Bone marrow (tissue), 2 donors: ENCODE data around the gene NCL.

Source experiments
- DNase-seq, 2 donors: peaks; one replicate each; lab custom pipeline; 2025; lab: John Stamatoyannopoulos, UW

NCL gene, protein sequence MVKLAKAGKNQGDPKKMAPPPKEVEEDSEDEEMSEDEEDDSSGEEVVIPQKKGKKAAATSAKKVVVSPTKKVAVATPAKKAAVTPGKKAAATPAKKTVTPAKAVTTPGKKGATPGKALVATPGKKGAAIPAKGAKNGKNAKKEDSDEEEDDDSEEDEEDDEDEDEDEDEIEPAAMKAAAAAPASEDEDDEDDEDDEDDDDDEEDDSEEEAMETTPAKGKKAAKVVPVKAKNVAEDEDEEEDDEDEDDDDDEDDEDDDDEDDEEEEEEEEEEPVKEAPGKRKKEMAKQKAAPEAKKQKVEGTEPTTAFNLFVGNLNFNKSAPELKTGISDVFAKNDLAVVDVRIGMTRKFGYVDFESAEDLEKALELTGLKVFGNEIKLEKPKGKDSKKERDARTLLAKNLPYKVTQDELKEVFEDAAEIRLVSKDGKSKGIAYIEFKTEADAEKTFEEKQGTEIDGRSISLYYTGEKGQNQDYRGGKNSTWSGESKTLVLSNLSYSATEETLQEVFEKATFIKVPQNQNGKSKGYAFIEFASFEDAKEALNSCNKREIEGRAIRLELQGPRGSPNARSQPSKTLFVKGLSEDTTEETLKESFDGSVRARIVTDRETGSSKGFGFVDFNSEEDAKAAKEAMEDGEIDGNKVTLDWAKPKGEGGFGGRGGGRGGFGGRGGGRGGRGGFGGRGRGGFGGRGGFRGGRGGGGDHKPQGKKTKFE

DNA sequence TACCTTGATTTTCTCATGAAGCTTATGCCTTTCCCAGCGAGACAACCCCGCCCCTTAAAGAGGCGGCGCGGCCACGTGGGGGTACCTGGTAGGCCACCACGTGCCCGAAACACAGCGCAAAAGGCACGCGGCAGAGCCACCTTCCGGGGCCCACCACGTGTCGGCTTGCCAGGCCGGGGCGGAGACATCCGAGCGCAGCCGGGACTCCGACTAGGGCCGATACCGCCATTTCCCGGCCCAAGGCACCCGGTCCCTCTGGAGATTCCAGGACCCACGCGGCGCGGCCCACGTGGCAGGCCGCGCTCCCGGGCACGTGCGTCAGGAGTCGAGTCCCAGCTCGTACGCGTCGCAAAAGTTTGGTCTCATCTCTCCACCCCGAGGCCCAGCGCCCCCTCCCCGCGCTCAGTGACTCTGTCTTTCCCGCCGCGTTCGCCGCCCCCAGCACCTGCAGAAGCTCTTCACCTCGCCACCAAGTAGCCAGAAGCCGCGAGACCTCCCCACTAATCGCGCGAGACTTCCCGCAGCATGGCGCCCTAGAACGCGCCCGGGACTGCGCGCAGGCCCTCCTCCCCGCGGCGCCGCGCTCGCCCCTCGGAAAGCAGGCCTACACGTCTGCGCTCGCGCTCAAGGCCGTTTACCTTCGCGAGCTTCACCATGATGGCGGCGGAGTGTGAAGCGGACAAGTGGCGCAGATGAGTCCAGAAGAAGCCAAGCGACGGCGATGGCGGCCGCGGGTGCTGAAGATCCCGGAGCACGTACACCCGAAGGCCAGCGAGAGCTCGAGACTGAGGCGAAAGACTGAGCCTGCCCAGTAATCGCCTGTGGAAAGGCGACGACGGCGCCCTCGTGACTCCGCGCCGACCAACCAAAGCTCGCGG, at the start of gene NCL:
Gene NCL, minus strand, starts transcription at position 787 of the 878 bp plus-strand sequence. Its CDS starts 131 bp downstream, at position 656.
- peak; percentile 92 to 96 for DNase-seq

DNA sequence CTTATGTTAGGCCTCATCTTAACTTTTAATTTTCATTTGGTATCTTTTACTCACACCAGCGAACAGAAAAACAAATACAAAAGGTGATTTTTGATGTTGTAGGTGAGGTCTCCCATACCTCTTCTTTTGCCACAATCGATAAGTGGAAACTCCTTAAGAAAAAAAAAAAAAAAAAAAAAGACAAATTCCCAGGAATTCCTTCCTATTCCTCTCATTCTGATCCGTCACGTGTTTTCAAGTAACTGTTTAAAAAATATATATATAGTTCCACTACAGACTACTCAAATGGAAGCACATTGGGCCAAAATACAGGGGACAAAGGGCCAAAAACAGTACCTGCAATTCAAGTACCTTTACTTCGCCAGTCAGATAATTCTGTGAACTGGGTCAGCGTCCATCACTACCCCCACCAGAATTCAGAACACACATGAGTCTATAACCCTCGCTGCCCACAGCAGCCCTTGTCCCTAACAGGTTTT, 49.5 kb upstream of the NCL start:
- DNase-seq: no peak

DNA sequence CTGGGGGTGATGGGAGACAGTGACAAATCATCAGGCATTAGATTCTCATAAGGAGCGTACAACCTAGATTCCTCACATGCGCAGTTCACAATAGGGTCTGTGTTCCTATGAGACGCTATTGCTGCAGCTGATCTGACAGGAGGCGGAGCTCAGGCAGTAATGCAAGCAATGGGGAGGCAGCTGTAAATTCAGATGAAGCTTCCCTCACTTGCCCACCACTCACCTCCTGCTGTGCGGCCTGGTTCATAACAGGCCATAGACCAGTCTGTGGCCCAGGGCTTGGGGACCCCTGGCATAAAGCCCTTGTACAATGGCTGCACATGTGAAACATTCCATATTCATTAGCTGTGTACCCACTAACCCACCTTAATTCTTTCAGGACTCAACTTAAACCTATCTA, 47.9 kb upstream of the NCL start:
- DNase-seq: no peak

DNA sequence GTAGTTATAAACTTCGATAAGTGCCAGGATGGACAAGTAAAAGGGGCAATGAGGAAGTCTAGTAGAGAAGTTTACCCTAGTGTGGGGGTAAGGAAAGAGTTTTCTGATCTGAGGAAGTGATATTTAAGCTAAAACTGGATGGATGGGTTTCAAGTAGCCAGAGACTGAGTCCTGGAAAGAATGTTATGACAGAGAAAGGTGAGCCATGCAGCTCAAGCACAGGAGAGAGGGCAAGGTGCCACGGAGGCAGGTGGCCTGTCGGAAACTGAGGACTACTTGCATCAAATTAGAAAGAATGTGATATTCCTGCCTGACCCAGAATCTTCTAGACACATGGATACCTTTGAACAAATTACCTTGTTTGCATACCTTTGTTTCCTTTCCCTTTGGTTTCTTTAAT, 39.5 kb upstream of the NCL start:
- no peak for DNase-seq

DNA sequence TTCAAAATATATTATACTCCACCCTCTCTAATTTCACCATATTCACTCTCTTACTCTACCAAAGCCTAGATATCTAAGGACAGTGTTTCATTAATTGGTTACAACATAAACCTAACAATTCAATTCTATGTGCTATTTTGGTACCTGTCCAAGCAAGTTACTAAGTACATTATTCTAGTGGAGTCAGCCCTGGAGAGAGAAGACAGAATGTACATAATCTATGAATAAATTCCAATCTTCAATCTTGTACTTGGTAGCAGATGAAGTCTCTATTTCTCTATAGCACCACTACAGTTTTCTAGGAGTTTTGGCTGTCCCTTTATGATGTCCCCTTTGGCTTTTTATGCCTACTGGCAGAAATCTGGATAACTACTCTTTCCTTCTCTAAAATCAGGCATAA, 38.3 kb upstream of the NCL start:
- no peak for DNase-seq

DNA sequence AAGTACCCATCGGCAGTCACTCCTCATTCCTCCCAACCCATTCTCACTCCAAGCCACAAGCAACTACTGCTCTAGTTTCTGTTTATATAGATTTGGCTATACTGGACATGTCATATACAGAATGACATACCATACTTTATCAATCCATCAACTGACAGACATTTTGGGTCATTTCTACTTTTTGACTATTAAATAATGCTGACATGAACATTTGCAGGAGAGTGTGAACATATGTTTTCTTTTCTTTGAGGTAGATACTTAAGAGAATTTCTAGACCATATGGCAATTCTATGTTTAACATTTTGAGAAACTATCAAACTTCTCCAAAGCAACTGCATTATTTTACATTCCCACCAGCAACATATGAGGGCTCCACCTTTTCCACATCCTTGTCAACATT, 33.4 kb upstream of the NCL start:
- DNase-seq: no peak

DNA sequence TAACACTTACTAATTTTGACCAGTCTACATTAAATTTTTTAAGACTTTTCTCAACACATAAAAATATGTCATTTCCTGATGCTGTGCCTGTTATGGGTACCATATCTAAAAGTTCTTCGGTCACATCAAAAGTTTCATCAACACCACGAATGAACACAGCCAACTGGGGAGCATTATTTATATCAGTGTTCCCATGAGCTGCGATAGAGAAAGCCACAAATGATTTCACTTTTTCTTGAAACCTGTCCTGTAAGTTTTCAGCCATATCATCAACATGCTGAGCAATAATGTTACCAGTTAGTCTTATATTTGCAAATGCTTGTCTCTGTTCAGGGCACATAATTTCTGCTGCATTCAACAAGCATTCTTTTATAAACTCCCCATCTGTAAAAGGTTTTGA, 30.4 kb upstream of the NCL start:
- DNase-seq: no peak

DNA sequence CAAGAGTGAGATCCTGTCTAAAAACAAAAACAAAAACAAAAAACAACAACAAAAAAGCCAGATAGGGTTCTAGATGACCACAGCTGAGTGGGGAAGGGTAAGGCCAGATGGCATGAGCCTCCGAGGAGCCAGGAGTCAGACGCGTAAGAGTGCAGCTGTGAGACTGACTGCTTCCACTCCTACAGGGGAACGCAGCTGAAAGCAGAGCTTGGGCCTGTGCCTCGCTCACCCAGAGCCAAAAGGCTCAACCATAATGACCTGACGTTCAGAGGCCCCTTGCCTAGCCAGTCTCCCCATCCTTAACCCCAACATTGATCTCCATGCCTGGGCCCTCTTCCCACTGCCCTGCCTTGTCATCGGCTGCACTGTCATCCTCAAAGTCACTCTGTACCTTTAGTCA, 26.5 kb upstream of the NCL start:
- no peak for DNase-seq

DNA sequence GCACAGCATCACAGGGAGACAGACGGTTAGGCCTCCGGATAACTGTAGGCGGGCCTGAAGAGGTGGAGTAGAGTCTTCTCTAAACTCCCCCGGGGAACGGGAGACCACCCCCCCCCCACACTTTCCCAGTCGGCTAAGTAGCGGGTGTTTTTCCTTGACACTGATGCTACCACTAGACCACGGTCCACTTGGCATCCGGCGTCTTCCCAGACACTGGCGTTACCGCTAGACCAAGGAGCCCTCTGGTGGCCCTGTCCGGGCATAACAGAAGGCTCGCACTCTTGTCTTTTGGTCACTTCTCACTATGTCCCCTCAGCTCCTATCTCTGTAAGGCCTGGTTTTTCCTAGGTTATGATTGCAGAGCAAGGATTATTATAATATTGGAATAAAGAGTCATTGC, 25.7 kb upstream of the NCL start:
- DNase-seq: no peak

DNA sequence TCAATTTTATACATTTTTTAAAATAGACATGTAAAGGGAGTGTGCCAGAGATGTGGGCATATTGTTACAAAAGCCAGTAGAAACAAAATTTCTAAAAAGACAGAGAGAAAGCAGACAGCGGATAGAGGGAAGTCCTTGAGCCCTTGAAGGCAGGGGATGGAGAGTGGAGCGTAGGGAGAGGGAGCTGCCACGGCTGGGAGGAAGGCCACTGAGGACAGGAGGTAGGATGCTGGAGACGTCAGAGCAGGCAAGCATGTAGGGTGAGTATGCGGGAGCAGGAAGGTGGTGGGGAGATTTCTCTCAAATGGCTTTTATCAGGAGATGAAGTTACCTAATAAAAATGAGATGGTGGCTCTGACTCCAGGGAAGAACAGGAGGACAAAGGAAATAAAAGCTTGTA, 24.0 kb upstream of the NCL start:
- DNase-seq: no peak

DNA sequence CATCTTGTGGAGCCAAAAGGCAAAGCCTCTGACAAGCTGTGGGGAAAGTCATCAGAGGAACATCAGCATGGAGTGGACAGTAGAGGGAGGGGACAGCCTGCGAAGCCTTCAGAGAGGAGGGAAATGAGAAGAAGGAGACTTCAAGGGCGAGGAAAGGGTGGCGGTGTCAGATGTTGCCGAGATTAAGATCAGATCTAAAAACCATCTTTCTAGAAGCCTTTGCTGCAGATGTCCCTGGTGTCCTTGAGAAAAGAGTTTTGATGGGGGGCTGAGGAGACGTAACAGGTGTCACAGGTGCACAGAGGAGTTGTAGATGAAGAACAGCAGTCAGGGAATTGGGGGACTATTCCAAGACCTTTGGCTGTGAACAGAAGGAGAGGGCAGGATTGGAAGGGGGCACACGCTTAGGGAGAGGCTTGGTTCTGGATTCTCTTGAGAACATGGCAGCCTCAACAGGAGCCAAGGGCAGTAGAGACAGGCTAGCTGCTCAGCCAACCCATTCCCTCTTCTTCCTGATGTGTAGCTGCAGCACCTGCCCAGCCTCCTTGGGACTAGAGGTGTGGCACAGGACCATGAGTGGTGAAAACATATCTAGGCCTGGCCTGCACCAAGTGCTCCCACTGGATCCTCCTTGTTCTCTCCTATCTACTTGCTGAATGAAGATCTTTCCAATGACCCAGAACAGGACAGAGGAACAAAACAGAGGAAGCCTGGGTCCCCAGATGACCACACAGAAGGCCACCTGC, 22.7 kb upstream of the NCL start:
- DNase-seq: no peak

DNA sequence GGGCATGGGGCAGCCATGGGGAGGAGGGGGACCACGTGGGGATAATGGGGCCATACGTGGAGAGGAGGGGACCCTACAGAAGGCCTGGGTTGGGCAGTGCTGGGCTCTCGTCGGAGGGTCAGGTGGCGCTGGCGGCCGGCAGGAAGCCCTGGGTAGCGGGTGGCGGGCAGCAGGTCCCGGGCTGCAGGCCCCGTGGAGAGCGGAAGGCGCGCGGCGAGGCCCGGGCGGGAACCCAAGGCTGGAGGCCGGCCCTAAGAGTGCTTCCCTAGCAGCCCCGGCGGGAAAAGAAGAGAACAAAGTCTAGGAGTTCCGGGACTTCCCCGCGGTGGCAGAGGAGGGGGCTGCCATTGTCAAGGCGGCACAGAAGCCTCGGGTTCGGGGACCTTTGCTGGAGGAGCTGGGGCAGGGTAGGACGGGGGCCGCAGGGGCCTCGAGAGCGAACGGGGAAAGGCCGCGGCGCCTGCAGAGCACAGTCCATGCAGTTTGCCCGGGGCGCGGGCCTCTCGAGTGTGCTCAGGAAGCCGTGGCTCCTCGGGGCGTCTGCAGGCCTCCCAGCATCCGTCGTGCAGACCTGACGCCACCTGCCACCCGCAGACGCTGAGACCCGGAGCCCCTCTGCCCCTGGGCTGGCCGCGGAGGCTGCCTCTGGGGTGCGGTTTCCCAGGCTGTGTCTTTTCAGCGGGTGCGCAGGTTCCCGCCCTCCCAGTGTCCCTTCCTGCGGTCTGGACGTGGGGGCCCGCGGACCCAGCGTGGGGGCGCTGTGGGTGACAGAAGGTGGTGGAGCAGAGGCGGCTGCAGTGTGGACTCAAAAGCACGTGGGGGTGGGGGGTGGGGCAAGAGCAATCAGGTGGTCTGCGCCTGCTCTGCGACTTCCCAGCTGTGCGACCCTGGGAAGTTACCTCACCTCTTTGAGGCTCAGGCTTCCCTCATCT, 19.4 kb upstream of the NCL start:
- peak; percentile 10 to 26 for DNase-seq

DNA sequence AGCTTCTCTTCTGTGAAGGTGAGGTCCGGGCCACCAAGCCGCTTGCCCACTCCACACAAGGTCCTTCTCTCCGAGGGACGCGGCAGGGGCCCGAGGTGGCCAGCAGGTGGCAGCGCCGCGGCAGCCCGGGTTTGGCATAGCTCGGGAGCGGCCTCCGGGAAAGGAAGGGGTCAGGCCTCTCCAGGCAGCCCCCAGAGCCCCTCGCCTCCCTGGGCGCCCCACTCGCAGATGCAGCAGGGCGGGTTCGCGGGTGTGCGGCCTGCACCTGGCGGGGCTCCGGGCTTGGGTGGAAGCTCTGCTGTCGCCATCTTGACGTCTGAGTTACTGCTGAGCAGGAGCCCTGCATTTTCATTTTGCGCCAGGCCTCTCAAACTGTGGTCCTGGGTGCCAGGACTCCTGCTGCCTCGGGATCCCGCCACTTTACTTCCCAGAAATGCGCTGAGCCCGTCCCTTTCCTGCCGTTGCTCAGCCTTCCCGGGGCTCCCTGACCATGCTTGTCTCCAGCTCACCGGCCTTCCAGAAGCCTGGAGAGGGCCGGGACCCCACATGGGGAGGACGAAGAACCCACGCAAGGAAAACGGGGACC, 18.6 kb upstream of the NCL start:
- DNase-seq: peak; percentile 15 to 50

DNA sequence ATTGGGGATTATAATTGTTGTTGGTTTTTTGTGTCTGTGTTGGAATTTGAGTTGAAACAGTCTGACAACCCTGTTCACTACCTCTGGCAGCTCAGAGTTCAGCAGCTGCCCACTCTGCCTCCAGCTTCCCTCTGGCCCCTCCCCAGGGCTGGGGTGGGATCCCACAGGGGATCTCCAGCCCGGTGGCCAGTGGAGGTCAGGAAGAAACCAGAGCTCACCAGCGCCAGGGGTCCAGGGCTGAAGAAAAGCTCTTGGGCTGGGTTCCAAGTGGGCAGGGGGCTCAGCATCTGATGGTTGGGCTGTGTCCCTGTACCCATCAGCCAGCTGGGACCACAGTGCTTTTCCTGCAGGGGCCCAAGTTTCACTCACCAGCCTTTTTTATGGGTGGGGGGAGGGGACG, 16.5 kb upstream of the NCL start:
- no peak for DNase-seq

DNA sequence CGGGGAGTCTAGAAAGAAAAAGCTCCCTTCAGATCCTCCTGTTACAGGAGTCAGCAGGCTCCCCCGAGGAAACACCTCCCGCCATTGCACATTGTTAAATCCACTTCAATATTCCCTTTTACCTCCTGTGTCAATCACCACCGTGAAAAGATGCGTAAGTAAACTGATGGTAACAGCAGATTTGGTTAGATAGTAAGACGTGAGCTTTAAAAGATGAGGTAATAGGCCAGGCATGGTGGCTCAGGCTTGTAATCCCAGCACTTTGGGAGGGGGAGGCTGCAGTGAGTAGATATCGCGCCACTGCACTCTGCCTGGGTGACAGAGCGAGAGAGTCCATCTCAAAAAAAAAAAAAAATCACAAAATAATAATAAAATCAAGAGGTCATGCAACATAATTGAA, 15.2 kb upstream of the NCL start:
- DNase-seq: no peak

DNA sequence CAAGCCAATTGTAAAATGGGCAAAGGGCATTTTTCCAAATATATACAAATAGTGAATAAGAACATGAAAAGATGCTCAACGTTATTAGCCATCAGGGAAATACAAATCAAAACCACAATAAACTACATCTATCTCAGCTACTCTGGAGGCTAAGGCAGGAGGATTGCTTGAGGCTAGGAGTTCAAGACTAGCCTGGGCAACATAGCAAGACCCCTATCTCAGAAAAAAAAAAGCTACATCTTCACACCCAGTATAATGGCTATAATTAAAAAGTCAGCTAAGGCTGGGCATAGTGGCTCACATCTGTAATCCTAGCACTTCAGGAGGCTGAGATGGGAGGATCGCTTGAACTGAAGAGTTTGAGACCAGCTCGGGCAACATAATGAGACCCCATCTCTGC, 12.6 kb upstream of the NCL start:
- DNase-seq: no peak

DNA sequence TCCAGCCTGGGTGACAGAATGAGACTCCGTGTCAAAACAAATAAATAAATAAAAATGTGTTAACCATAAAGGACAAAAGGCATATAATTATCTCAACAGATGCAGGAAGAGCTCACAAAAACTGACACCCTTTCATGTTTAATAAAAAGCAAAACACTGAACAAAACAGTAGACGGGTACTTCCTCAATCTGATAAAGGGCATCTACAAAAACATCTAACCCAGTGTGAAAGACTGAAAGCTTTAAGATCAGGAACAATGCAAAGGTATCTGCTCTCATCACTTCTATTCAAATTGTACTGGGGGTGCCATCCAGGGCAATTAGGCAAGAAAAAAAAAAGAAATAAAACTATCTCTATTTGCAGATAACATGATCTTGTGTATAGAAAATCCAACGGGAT, 11.7 kb upstream of the NCL start:
- DNase-seq: peak in 1 of 2 donors; percentile 46

DNA sequence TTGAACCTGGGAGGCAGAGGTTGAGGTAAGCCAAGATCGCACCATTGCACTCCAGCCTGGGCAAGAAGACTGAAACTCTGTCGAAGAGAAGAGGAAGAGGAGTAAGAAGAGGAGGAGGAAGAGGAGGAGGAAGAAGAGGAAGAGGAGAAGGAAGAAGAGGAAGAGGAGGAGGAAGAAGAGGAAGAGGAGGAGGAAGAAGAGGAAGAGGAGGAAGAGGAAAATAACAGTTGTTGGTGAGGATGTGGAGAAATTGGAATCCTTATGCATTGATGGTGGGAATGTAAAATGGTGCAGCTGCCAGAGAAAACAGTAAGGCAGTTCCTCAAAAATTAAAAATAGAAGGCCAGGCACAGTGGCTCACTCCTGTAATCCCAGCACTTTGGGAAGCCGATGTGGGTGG, 8.5 kb upstream of the NCL start:
- DNase-seq: no peak

DNA sequence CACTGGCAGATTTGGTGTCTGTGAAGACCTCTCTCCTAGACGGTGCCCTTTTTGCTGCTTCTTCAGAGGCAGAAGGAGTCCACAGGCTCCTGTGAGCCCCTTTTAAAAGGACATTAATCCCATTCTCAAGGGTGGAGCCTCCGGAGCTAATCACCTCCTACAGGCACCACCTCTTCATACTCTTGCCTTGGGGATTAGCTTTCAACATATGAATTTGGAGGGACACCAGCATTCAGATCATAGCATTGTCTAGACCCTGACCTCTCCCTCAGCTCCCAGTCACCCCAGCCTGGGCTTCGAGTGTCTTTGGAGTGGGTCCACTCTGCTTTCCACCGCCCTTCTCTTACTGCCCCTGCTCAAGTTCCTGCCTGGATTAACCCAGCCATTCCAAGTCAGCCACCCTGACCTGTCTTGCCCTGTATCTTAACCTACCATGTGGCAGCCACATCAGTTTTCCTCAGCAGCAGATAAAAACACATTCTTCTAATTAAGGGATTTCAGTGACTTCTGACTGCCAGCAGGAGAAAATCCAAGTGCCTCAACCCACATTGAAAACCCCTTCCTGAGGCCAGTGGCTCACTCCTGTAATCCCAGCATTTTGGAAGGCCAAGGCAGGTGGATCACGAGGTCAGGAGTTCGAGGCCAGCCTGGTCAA, 6.1 kb upstream of the NCL start:
- no peak for DNase-seq

DNA sequence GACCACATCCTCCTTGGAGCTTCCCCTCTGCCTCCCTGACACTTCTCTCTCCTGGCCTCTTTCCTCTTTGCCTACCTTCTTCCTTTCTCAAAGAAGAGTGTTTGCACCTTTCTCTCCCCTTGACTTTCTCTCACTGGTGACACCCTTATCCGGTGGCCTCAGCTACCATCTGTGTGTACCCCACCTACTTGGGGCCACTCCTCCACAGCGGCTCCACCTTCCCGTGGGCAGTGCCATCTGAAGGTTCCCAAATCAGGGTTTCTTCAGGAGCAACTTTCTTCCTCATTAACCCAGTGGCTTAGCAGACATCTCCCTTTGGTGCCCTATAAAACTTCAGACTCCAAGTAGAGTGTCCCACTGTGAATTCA, 5.3 kb upstream of the NCL start:
- DNase-seq: no peak
